ENCODE measurements around the gene PTMA. TPM values are rescaled to one million over a fixed set of nuclear protein-coding genes. Genes with fewer than 3 reads are reported as not detected.

The PTMA gene
- total RNA-seq, 2 donors from 2014 or later: 234 to 430 TPM

DNA sequence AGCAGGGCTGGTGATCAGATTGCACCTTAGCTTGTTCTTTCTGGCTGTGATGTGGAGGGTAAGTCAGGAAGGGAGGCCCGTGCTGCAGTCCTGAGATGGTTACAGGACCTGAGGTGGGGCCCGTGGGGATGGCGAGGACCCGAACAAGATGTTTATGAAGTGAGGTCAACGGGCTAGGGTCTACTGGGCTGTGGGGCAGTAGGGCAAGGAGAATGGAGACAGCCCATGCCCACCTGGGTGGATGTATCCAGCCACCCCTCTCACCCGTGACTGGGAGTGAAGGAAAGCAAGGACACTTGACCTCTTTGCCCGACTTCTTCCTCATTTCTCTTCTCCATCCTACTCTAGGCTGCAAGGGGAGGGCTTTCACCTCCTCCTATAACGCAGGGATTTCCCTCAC lies 18.0 kb downstream of the PTMA start:
- Histone ChIP-seq H3K9me3 (no peaks in the 10 kb centered on the region), H3K27me3 (no peaks in the 10 kb centered on the region), H3K36me3 (no peaks in the 10 kb centered on the region), H3K27ac (no peak overlapping the region), H3K4me1 (no peaks in the 10 kb centered on the region), H3K4me3 (no peak overlapping the region)
- no peak for TF ChIP-seq CTCF (IDR thresholded peaks at IDR 0.05)
- DNase-seq (ENCODE audit: low spot score): no peak

DNA sequence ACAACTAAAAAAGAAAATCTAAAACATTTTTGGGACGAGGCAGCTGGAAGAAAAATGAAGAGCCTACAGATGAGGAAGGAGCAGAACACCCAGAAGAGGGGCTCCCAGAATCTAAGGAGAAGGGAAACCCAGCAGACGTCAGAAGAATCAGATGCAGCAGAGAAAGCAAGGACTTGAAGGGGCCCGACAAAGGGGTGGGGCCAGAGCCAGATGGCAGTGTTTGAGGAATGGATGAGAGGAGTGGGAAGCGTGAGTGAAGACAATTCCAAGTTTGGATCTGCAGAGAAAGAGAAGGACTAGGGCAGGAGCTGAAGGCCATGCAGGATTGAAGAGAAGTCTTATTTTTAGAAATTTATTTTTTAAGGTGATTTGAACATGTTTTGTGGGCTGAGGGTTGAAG lies 19.3 kb downstream of the PTMA start:
- TF ChIP-seq CTCF (IDR thresholded peaks at IDR 0.05): no peak
- Histone ChIP-seq H3K27me3 (no peaks in the 10 kb centered on the region), H3K4me3 (no peak overlapping the region), H3K27ac (no peak overlapping the region), H3K4me1 (no peaks in the 10 kb centered on the region), H3K36me3 (peaks cover 13% of the 10 kb centered on the region), H3K9me3 (no peaks in the 10 kb centered on the region)
- DNase-seq (ENCODE audit: low spot score): no peak

DNA sequence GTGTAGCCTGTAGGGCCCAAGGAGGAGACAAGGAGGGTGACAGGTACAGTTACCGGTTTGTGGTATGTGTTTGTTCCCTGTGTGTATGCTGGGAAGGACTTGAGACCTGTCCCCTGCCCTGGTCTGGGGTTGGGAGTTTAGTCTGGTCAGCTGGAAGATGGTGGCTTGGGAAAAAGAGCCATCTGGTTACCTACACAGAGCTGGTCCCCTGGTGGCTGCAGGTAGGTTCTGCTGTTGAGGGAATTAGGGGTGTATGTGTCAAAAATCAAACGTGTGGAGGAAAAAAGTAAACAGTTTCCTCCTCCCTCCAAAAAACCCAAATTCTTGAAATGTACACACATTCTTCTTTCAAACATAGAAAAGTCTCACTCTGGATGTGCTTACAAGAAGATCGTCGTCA lies 24.3 kb downstream of the PTMA start:
- no peaks in the 10 kb centered on the region for H3K27me3 ChIP-seq
- no peaks in the 10 kb centered on the region for H3K4me1 ChIP-seq
- H3K4me3 ChIP-seq: no peak overlapping the region
- H3K27ac ChIP-seq: no peak overlapping the region
- no peaks in the 10 kb centered on the region for H3K9me3 ChIP-seq
- no peak for DNase-seq (ENCODE audit: low spot score)
- TF ChIP-seq CTCF (IDR thresholded peaks at IDR 0.05): no peak
- H3K36me3 ChIP-seq: peaks cover 24% of the 10 kb centered on the region

DNA sequence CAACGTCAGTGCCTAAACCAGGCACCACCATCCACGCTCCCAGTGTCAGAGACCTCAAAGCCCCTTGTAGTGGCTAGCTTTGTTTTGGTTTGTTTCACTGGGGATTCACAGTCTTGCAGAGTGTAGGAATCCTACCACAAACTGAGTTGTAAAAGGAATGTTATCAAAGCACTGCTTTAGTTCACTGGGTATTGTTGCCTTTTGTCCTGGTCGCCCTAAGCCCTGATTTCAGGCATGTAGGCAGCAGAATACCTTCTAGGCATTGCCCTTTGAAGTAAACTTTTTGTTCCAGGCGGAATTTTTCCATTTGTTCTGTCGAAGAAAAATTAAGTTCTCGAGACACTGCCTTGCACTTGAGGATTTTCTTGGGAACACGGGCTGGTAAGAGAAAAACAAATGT lies 29.4 kb downstream of the PTMA start:
- no peak overlapping the region for H3K4me3 ChIP-seq
- no peaks in the 10 kb centered on the region for H3K4me1 ChIP-seq
- H3K9me3 ChIP-seq: no peaks in the 10 kb centered on the region
- H3K27ac ChIP-seq: no peak overlapping the region
- no peak for TF ChIP-seq CTCF (IDR thresholded peaks at IDR 0.05)
- no peaks in the 10 kb centered on the region for H3K27me3 ChIP-seq
- DNase-seq (ENCODE audit: low spot score): no peak
- H3K36me3 ChIP-seq: peaks cover 12% of the 10 kb centered on the region

GRCh38 chr2:231743376-231744116 lies 35.2 kb downstream of the PTMA start:
- Histone ChIP-seq H3K4me3 (no peak overlapping the region), H3K27me3 (no peaks in the 10 kb centered on the region), H3K4me1 (no peaks in the 10 kb centered on the region), H3K9me3 (no peaks in the 10 kb centered on the region), H3K36me3 (no peaks in the 10 kb centered on the region), H3K27ac (no peak overlapping the region)
- DNase-seq (ENCODE audit: low spot score): no peak
- TF ChIP-seq CTCF (IDR thresholded peaks at IDR 0.05): no peak

Data from right atrium auricular region (tissue), 2 donors.